Adrenal gland (tissue), 12 donors: Measurements from ENCODE around the gene RABGAP1. TPM values are rescaled to one million over a fixed set of nuclear protein-coding genes. Genes with fewer than 3 reads are reported as not detected.

Source experiments
- DNase-seq, 7 donors: peaks; one replicate each; pipeline ENCODE4 v3.0.0-alpha.2; 2019 to 2020
- H3K27ac ChIP-seq, 5 donors: fragments of 200-600 bp; sonication (generic) in 4 of 5; 1 replicate in 3 of 5; 2 replicates in 2 of 5; pipeline versions ENCODE4 v1.5.1 to v1.8.0; 2016 to 2020; ENCODE audit warnings: mild to moderate bottlenecking in 1 of 5
- H3K27me3 ChIP-seq: fragments of 200-600 bp; 2 replicates; pipeline ENCODE4 v1.8.0; 2021
- H3K36me3 ChIP-seq, 2 donors: fragments of 200-600 bp; replicated peaks in 1 of 2; 1 replicate in 1 of 2; 2 replicates in 1 of 2; pipeline versions ENCODE4 v1.5.1 to v1.8.0; 2018 to 2022
- H3K4me1 ChIP-seq, 2 donors: fragments of 200-600 bp; replicated peaks in 1 of 2; 1 replicate in 1 of 2; 2 replicates in 1 of 2; pipeline versions ENCODE4 v1.5.1 to v1.8.0; 2018 to 2021
- H3K4me3 ChIP-seq, 4 donors: fragments of 200-600 bp; sonication (generic) in 3 of 4; one replicate each; pipeline ENCODE4 v1.5.1; 2016 to 2018
- H3K9me3 ChIP-seq, 3 donors: fragments of 200-600 bp; sonication (generic) in 1 of 3; replicated peaks in 1 of 3; 1 replicate in 2 of 3; 2 replicates in 1 of 3; pipeline versions ENCODE4 v1.5.1 to v1.8.0; 2016 to 2021
- CTCF ChIP-seq, 6 experiments: fragments of 450-650 bp in 4 of 6; fragments of 200-600 bp in 2 of 6; sonication (generic) in 1 of 6; IDR thresholded peaks; 1 replicate in 5 of 6; 2 replicates in 1 of 6; pipeline versions ENCODE4 v1.5.1 to v1.8.0; 2016 to 2021; ENCODE audit warnings: antibody characterized with exemption in 6 of 6, mild to moderate bottlenecking in 2 of 6, moderate library complexity in 1 of 6
- POLR2A ChIP-seq, 2 donors: fragments of 450-650 bp; IDR thresholded peaks; one replicate each; pipeline ENCODE4 v1.6.1; 2017; ENCODE audit warnings: antibody characterized with exemption in 2 of 2, mild to moderate bottlenecking in 2 of 2, moderate library complexity in 1 of 2
- WGBS, 4 donors: extraction: QIAGEN DNeasy Blood & Tissue Kit in 2 of 4; methylation state at CpG; one replicate each; pipeline versions ENCODE4 v1.1.5 to v1.1.7; 2013 to 2017; 5-methylcytosine and 5-hydroxymethylcytosine counted together
- intact Hi-C, 2 donors: fragments of 100-400 bp; cut with DNase I; formaldehyde crosslinking; loops; one replicate each; pipeline versions ENCODE4 v1.14.1 to v1.15.0; 2022 to 2023
- polyA plus RNA-seq, 3 donors: library from polyadenylated mRNA; stranded (reverse); fragments of 200-250 nt in 2 of 3; fragments of 350-450 nt in 1 of 3; fragmentation: Illumina TruSeq in 1 of 3; extraction: RNeasy Lipid Tissue Mini Kit (QIAGEN cat#74804) in 1 of 3; gene quantifications; one replicate each; pipeline ENCODE4 v1.2.3, GENCODE V29; 2013 to 2014
- total RNA-seq, 9 donors: library from RNA; depleted of rRNA in 4 of 9; stranded (reverse); fragments of >200 nt in 4 of 9; fragments of 120-200 nt in 1 of 9; fragmentation: NEBNext Ultra II Directional in 1 of 9; extraction: Animal tissue kit (Norgen Biotek cat#: 25700) in 1 of 9; gene quantifications; one replicate each; pipeline versions ENCODE4 v1.1.0 to v1.2.4, GENCODE V29; 2013 to 2023
- donor health status: healthy with polysubstance abuse.
- donor health status: Bipolar disorder and iron deficiency.
- donor health status: DM: yes; HTN: yes; CAD: no.
- donor health status: DM: no; HTN: no; CAD: no.
- donor health status: DM: no; HTN: no; CAD: no.
- donor health status: DM: yes; HTN: yes; CAD: no.

The RABGAP1 gene
- total and polyA plus RNA-seq, 12 donors, result 8.5 to 62.3 (median 34.3) TPM

- intact Hi-C loops, result no loop called here
- no peaks in the 10 kb centered on the region for H3K9me3 ChIP-seq
- H3K4me3 ChIP-seq, result no peak overlapping the region
- no peak overlapping the region for H3K27ac ChIP-seq
- no peaks in the 10 kb centered on the region for H3K27me3 ChIP-seq
- 91 to 95% (median 92%) methylated on average over 2 of the region's 2 CpGs for WGBS, 4 donors
- DNase-seq, result no peak
- TF ChIP-seq POLR2A (IDR thresholded peaks at IDR 0.05) (no peak), CTCF (IDR thresholded peaks at IDR 0.05) (no peak)
- H3K36me3 ChIP-seq, result peaks cover 0 to 36% of the 10 kb centered on the region in 2 donors
- H3K4me1 ChIP-seq, result no peaks in the 10 kb centered on the region
Measured at GRCh38 chr9:122988141-122988540, 47.3 kb downstream of the RABGAP1 start.

DNA sequence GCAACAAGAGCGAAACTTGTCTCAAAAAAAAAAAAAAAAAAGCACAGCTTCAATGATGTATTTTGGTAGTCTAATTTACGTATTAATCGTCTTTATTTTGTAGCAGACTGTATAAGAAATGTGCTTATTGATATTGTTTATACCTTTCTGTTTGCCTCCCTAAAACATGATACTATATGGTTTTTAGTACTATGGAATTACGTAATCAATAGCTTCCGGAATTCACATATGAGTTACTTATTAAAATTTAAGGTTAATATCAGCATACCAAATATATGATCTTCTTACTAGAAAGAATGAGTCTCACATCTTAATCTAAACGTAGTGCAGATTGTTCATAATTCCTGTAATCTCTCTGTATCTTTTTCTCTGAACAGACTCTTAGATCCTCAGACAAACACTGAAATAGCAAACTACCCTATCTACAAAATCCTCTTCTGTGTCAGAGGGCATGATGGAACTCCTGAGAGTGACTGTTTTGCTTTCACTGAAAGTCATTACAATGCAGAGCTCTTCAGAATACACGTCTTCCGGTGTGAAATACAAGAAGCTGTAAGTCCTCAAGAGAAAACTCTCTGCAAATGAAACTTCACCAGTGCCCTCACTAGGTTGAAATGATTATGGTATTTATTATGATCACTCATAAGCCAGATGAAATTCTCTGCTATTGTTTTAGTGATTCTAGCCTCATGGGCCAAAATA is 48.3 kb downstream of the RABGAP1 start:
- H3K36me3 ChIP-seq, result peaks cover 0 to 36% of the 10 kb centered on the region in 2 donors
- no peaks in the 10 kb centered on the region for H3K4me1 ChIP-seq
- WGBS, 4 donors, result 80 to 82% (median 82%) methylated on average over 8 of the region's 8 CpGs
- no peaks in the 10 kb centered on the region for H3K27me3 ChIP-seq
- H3K4me3 ChIP-seq, result no peak overlapping the region
- intact Hi-C loops, result no loop called here
- no peak overlapping the region for H3K27ac ChIP-seq
- H3K9me3 ChIP-seq, result no peaks in the 10 kb centered on the region
- no peak for DNase-seq
- TF ChIP-seq CTCF (IDR thresholded peaks at IDR 0.05), result no peak
- no peak for TF ChIP-seq POLR2A (IDR thresholded peaks at IDR 0.05)

DNA sequence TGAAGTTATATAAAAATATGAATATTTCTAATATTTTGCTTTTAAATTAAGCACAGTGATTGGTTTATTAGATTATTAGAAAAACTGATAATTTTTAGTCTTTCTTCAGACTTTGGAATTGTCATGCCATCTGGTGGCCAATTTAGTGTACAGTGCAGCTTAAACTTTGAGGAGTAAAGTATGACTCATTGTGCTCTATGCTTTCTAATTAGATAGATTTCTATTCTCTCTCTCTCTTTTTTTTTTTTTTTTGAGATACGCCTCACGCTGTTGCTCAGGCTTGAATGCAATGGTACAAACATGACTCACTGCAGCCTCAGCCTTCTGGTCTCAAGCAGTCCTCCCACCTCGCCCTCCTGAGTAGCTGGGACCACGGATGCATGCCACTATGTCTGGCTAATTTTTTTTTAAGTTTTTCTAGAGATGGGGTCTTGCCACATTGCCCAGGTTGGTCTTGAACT is 50.6 kb downstream of the RABGAP1 start:
- H3K9me3 ChIP-seq, result no peaks in the 10 kb centered on the region
- no peaks in the 10 kb centered on the region for H3K4me1 ChIP-seq
- intact Hi-C loops, result loop anchor here in 1 of 2 donors (10.0 kb wide), 1 partner anchor 77 kb away; the partner anchor contains the start of gene ZBTB6
- peak; percentile 37 to 77 (median 72) for DNase-seq
- H3K36me3 ChIP-seq, result peaks cover 0 to 27% of the 10 kb centered on the region in 2 donors
- TF ChIP-seq CTCF (IDR thresholded peaks at IDR 0.05) (peak; percentile 62 to 85 (median 80)), POLR2A (IDR thresholded peaks at IDR 0.05) (no peak)
- H3K4me3 ChIP-seq, result no peak overlapping the region
- H3K27me3 ChIP-seq, result no peaks in the 10 kb centered on the region
- H3K27ac ChIP-seq, result peak overlapping the region in 3 of 5 donors; percentile 25 to 63 (median 50)
- WGBS, 4 donors, result 30 to 36% (median 32%) methylated on average over 4 of the region's 4 CpGs

DNA sequence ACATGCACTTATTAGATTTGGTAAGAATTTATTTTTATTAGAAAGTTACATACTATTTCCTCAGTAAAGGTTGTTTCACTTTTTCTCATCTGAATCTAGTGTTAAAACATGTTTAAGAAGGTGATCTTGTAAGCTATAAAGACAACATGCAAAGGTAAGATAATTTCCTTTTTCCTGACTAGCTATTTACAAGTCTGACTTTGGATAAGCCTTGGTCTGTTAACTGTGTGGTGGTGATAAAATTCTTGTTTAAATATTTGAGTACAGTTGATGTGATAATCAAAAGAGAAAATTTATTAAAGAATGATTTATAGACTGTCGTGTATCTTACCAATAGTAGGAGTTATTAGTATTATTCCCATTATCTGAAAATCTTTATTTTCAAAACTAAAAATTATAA is 55.8 kb downstream of the RABGAP1 start:
- DNase-seq, result no peak
- no peaks in the 10 kb centered on the region for H3K4me1 ChIP-seq
- TF ChIP-seq POLR2A (IDR thresholded peaks at IDR 0.05) (no peak), CTCF (IDR thresholded peaks at IDR 0.05) (no peak)
- 88 to 100% (median 100%) methylated on average over 1 of the region's 1 CpG for WGBS, 4 donors
- H3K36me3 ChIP-seq, result peaks cover 0 to 18% of the 10 kb centered on the region in 2 donors
- intact Hi-C loops, result loop anchor here in 1 of 2 donors (10.0 kb wide), 1 partner anchor 82 kb away; the partner anchor contains the start of gene ZBTB6
- no peaks in the 10 kb centered on the region for H3K27me3 ChIP-seq
- no peak overlapping the region for H3K27ac ChIP-seq
- H3K9me3 ChIP-seq, result no peaks in the 10 kb centered on the region
- no peak overlapping the region for H3K4me3 ChIP-seq
